Astrocyte of the cerebellum (primary cell): ENCODE measurements around the gene CLK4.

Source experiments
- DNase-seq: peaks from one replicate; pipeline ENCODE4 v3.0.0-alpha.2; 2011; ENCODE audit warnings: low read depth
- H3K4me3 ChIP-seq: 2 replicates; pipeline ENCODE4 v1.5.1; 2011; ENCODE audit warnings: mild to moderate bottlenecking, low read depth, low read length, moderate library complexity
- CTCF ChIP-seq: IDR thresholded peaks from 2 replicates; pipeline ENCODE4 v1.5.1; 2012; ENCODE audit warnings: low read length, low read depth, moderate library complexity, mild to moderate bottlenecking; ENCODE audit errors: missing control alignments
- in situ Hi-C: cut with HindIII; loops from 2 replicates; pipeline ENCODE4 v1.10.0; 2017; ENCODE audit warnings: low sequenced_read_pairs

CLK4 gene

GRCh38 chr5:178626484-178627258, at the start of gene CLK4:
Gene CLK4, minus strand, starts transcription at chr5:178627050. Its CDS starts 3,634 bp downstream, at chr5:178623416.
- in situ Hi-C loops, result no loop called here
- peak; percentile 84 for DNase-seq
- peak within 1 kb of the TSS; percentile 97 for H3K4me3 ChIP-seq
- no peak for TF ChIP-seq CTCF

- no peak overlapping the region for H3K4me3 ChIP-seq
- in situ Hi-C loops, result no loop called here
- TF ChIP-seq CTCF, result no peak
- no peak for DNase-seq
Observed at GRCh38 chr5:178675922-178676321, 49.1 kb upstream of the CLK4 start.

GRCh38 chr5:178674334-178674733, 47.5 kb upstream of the CLK4 start:
- DNase-seq, result no peak
- H3K4me3 ChIP-seq, result no peak overlapping the region
- no peak for TF ChIP-seq CTCF
- in situ Hi-C loops, result no loop called here

- in situ Hi-C loops, result no loop called here
- no peak for TF ChIP-seq CTCF
- no peak overlapping the region for H3K4me3 ChIP-seq
- DNase-seq, result no peak
Observed at GRCh38 chr5:178673801-178674295, 47.0 kb upstream of the CLK4 start.

GRCh38 chr5:178672630-178673029, 45.8 kb upstream of the CLK4 start:
- no peak for TF ChIP-seq CTCF
- in situ Hi-C loops, result no loop called here
- DNase-seq, result no peak
- H3K4me3 ChIP-seq, result no peak overlapping the region

GRCh38 chr5:178671602-178672144, 44.8 kb upstream of the CLK4 start:
- no peak for TF ChIP-seq CTCF
- in situ Hi-C loops, result no loop called here
- no peak for DNase-seq
- H3K4me3 ChIP-seq, result no peak overlapping the region
